ENCODE data around the gene ACOXL. TPM values are rescaled to one million over a fixed set of nuclear protein-coding genes. Genes with fewer than 3 reads are reported as not detected.

The ACOXL gene
- total and polyA plus RNA-seq, 10 of the 15 experiments (the other 5 are each of a cell fraction or from before 2014, with no cell fraction given), result 0.05 to 1.3 (median 0.71) TPM

DNA sequence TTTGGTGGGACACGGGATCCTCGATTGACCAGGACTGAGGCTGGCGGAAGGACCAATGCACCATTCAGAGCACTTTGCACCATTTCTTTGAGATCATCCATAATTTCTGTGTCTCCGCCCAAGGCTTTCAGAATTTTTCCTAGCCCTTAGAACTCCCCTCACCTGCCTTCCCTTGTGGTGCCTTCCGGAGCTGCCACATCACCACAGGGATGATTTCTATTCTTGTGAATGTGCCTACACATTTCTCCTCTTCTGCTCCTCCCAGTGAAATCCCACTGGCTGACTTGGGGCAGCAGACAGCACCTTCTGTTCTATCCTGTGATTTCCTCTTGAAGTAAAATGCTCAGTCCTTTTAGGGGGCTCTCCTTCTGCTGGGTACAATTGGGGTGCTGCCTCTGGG lies 11.2 kb downstream of the ACOXL start:
- DNase-seq (ENCODE audit: low read depth, low spot score) (no peak), FAIRE-seq (no peak), ATAC-seq (no peak)
- ChIA-PET RAD21 (ENCODE audit: unreplicated experiment) (no interaction called here), CTCF (no interaction called here), POLR2A (interaction anchor here (1.0 to 1.7 kb wide), 3 partner anchors 17 to 65 kb away, joined by 3 to 5 read pairs (median 4); no protein-coding TSS in a partner anchor), SMC1A (ENCODE audit: uncharacterized antibody, unreplicated experiment) (interaction anchor here (1.1 to 15.0 kb wide), 2 partner anchors 69 to 74 kb away, joined by 3 to 251 read pairs; partner anchors contain the start of gene BUB1)
- Histone ChIP-seq H3K4me3 (no peak overlapping the region), H4K20me1 (ENCODE audit: control insufficient read depth, insufficient read depth) (no peaks in the 10 kb centered on the region), H3K9me3 (replicated peaks; ENCODE audit: control insufficient read depth, insufficient read depth, low read length) (no peaks in the 10 kb centered on the region; the same call in 2 of the 3 replicates), H3K4me1 (ENCODE audit: control insufficient read depth, insufficient read depth, low read length) (peaks cover 20% of the 10 kb centered on the region), H3K27me3 (replicated peaks in 1 of 2; ENCODE audit: control insufficient read depth in 2 of 2, insufficient read depth in 2 of 2, low read length in 1 of 2) (no peaks in the 10 kb centered on the region), H3K9ac (ENCODE audit: control insufficient read depth, insufficient read depth, low read length) (no peak overlapping the region), H3K36me3 (ENCODE audit: control insufficient read depth in 2 of 2, insufficient read depth in 2 of 2, low read length in 1 of 2) (no peaks in the 10 kb centered on the region), H3K27ac (ENCODE audit: control insufficient read depth, insufficient read depth) (no peak overlapping the region), H3K4me2 (ENCODE audit: control insufficient read depth, insufficient read depth) (no peak overlapping the region), H2AFZ (ENCODE audit: control insufficient read depth, low read depth, low read length) (no peak overlapping the region), H3K79me2 (ENCODE audit: control insufficient read depth, insufficient read depth, low read length) (no peaks in the 10 kb centered on the region)
- intact Hi-C loops (cut with micrococcal nuclease; ENCODE audit: unreplicated experiment), result no loop called here
- TF ChIP-seq NRF1 (conservative IDR thresholded peaks at IDR 0.05; ENCODE audit: low read depth, low read length) (no peak), SREBF1 (IDR thresholded peaks at IDR 0.05; ENCODE audit: low read length) (no peak), BRCA1 (IDR thresholded peaks at IDR 0.05; ENCODE audit: low read depth, low read length) (no peak), STAT1 (conservative IDR thresholded peaks at IDR 0.05) (no peak), NFYA (IDR thresholded peaks at IDR 0.05; ENCODE audit: borderline replicate concordance, low read depth, low read length) (no peak), RCOR1 (conservative IDR thresholded peaks at IDR 0.05; ENCODE audit: low read depth, low read length) (no peak)
- TF ChIP-seq, protein P1, sequence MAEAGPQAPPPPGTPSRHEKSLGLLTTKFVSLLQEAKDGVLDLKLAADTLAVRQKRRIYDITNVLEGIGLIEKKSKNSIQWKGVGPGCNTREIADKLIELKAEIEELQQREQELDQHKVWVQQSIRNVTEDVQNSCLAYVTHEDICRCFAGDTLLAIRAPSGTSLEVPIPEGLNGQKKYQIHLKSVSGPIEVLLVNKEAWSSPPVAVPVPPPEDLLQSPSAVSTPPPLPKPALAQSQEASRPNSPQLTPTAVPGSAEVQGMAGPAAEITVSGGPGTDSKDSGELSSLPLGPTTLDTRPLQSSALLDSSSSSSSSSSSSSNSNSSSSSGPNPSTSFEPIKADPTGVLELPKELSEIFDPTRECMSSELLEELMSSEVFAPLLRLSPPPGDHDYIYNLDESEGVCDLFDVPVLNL (IDR thresholded peaks at IDR 0.05; ENCODE audit: low read depth, low read length), result no peak
- TF ChIP-seq, protein P2, sequence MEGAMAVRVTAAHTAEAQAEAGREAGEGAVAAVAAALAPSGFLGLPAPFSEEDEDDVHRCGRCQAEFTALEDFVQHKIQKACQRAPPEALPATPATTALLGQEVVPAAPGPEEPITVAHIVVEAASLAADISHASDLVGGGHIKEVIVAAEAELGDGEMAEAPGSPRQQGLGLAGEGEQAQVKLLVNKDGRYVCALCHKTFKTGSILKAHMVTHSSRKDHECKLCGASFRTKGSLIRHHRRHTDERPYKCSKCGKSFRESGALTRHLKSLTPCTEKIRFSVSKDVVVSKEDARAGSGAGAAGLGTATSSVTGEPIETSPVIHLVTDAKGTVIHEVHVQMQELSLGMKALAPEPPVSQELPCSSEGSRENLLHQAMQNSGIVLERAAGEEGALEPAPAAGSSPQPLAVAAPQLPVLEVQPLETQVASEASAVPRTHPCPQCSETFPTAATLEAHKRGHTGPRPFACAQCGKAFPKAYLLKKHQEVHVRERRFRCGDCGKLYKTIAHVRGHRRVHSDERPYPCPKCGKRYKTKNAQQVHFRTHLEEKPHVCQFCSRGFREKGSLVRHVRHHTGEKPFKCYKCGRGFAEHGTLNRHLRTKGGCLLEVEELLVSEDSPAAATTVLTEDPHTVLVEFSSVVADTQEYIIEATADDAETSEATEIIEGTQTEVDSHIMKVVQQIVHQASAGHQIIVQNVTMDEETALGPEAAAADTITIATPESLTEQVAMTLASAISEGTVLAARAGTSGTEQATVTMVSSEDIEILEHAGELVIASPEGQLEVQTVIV (IDR thresholded peaks at IDR 0.05; ENCODE audit: borderline replicate concordance, partially characterized antibody), result no peak
- TF ChIP-seq, protein P3, sequence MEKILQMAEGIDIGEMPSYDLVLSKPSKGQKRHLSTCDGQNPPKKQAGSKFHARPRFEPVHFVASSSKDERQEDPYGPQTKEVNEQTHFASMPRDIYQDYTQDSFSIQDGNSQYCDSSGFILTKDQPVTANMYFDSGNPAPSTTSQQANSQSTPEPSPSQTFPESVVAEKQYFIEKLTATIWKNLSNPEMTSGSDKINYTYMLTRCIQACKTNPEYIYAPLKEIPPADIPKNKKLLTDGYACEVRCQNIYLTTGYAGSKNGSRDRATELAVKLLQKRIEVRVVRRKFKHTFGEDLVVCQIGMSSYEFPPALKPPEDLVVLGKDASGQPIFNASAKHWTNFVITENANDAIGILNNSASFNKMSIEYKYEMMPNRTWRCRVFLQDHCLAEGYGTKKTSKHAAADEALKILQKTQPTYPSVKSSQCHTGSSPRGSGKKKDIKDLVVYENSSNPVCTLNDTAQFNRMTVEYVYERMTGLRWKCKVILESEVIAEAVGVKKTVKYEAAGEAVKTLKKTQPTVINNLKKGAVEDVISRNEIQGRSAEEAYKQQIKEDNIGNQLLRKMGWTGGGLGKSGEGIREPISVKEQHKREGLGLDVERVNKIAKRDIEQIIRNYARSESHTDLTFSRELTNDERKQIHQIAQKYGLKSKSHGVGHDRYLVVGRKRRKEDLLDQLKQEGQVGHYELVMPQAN (conservative IDR thresholded peaks at IDR 0.05), result no peak
- in situ Hi-C loops (cut with MboI), result loop anchor here (10.0 kb wide), 1 partner anchor 59 kb away; no protein-coding TSS in a partner anchor
- BruUV-seq (replicated peaks), result no TSS peak
- WGBS (ENCODE audit: insufficient coverage, insufficient replicate concordance, low lambda C conversion rate, missing lambda C conversion rate), result 93% methylated on average over 5 of the region's 5 CpGs

Data from GM12878 (cell line).